ENCODE data around the gene ZNF507.
A peak's percentile ranks its signal among the peaks of the same experiment; 100 is the strongest.

ZNF507 gene

GRCh38 chr19:32339423-32339822 lies 6.0 kb upstream of the ZNF507 start:
- no peak for DNase-seq (ENCODE audit: low read depth in 4 of 4, low spot score in 1 of 4)

DNA sequence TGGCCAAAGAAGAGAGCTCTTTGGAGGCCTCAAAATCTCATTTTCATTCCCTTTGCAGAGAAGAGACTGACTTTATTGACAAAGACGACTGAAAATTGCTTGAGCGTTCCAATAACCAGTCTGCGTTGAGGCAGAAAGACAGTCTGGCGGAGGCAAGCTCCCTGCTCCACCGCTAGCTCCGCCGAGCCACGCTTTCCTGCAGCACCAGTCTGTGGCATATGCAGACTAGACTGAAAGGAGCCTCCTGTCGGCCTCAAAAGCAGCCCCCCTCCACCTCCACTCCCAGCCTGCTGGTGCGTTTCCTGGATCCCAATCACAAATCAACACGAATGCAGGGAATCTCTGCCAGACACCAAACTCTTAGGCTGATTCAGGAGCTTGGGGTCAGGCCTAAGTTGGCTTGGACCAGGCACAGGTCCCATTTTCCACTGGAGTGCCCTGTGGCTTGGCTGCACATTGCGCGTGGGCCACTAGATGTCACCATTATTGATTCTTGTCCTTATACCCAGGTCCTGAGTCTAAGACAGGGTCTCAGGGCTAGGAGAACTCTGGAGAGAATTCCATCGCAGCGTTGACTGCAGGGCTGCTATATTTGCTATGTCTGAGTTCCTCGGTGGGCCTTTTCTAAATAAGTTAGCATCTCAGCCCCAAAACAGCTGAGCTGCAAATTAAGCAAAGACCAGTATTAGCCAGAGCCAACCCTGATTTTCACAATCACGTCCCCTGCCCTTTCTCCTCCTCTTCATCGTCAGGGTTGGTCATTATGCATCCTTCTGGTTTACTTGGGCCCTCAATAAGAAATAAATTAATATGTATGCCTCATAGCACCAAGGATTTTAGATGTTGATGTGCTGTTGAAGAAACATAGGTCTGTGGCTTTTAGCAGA lies 5.2 kb upstream of the ZNF507 start:
- peak in 3 of 4 experiments; percentile 3 to 21 (median 12) for DNase-seq (ENCODE audit: low read depth in 4 of 4, low spot score in 1 of 4)

GRCh38 chr19:32342695-32343094 lies 2.7 kb upstream of the ZNF507 start:
- DNase-seq (ENCODE audit: low read depth in 4 of 4, low spot score in 1 of 4), result no peak

DNA sequence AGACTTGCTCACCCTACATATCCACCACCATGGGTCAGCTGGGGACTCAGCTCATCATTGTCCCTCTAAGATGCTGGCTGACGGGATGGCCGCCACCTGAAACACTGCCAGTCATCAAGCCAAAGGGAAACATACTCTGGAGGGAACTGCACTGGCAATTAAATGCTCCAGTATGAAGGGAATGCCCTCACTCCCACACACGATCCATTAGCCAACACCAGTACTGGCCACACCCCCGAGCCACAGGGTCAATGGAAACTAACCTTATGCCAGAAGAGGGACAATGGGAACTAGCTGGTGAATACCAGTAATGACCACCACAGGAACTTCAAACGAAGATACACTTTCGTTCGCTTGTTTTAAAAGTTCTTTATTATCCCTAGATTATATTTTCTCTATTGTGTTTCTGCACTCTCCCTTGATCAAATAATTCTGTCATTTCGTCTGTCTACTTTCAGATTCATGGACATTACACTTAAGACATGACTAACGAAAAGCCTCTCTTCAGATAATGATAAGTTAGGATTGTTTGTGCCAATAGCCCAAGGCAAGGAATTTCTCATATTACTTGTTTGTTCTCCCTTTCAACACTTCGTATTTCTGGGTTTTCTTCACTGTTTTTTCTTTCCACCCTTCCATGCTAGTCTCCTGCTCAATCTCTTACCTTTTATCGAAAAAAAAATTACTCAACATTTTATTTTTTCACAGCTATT lies 1.7 kb upstream of the ZNF507 start:
- no peak for DNase-seq (ENCODE audit: low read depth in 4 of 4, low spot score in 1 of 4)

GRCh38 chr19:32346901-32347300 lies 1.5 kb downstream of the ZNF507 start:
- DNase-seq (ENCODE audit: low read depth in 4 of 4, low spot score in 1 of 4), result no peak

DNA sequence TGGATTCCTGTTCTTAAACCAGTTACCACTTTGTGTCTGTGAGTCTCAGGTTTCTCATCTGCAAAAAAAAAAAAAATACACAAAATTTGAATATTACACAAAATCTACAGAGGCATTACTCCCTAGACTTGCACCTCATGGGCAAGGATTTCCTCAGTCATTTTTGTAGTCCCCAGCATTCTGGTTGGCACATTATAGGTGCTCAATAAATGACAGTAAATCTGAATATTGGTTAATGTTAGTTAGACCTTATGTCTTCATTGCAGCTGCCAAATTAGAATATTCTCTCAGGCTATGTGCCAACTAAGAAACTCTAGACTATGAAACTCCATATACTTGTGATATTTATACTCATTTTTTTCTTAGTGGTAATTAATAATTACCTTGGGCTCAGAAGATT lies 2.2 kb downstream of the ZNF507 start:
- DNase-seq (ENCODE audit: low read depth in 4 of 4, low spot score in 1 of 4), result no peak

GRCh38 chr19:32349051-32349450 lies 3.6 kb downstream of the ZNF507 start:
- no peak for DNase-seq (ENCODE audit: low read depth in 4 of 4, low spot score in 1 of 4)

GRCh38 chr19:32349724-32350470 lies 4.5 kb downstream of the ZNF507 start:
- DNase-seq (ENCODE audit: low read depth in 4 of 4, low spot score in 1 of 4), result no peak

GRCh38 chr19:32350471-32350865 lies 5.1 kb downstream of the ZNF507 start:
- DNase-seq (ENCODE audit: low read depth in 4 of 4, low spot score in 1 of 4), result no peak

DNA sequence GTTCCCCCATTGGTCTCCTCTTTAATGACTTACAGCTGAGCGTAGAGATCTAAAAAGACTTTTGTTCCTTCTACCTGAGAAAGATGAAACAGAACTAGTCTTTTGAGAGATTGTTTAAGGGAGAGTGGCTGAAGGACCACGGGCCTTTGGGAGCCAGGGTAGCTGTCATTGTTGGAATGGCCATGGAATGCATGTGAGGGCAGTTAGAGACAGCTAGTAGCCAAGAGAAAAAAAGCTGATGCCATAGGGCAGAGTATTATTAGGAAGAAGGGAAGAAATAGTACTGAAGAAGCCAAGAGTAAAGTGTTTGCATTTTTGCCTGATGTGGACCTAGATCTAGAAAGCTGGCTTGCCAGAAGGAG lies 5.6 kb downstream of the ZNF507 start:
- DNase-seq (ENCODE audit: low read depth in 4 of 4, low spot score in 1 of 4), result no peak

GRCh38 chr19:32352241-32352630 lies 6.8 kb downstream of the ZNF507 start:
- DNase-seq (ENCODE audit: low read depth in 4 of 4, low spot score in 1 of 4), result no peak

DNA sequence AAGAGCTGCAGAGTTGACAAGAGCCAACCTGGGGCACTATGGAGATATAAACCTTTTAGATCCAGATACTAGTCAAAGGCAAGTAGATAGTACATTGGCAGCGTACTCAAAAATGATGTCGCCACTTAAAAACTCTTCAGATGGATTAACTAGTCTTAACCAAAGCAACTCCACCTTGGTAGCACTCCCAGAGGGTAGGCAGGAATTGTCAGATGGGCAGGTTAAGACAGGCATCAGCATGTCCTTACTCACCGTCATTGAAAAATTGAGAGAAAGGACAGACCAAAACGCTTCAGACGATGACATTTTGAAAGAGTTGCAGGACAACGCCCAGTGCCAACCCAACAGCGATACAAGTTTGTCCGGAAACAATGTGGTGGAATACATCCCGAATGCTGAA lies 8.9 kb downstream of the ZNF507 start:
- DNase-seq (ENCODE audit: low read depth in 4 of 4, low spot score in 1 of 4), result no peak

DNA sequence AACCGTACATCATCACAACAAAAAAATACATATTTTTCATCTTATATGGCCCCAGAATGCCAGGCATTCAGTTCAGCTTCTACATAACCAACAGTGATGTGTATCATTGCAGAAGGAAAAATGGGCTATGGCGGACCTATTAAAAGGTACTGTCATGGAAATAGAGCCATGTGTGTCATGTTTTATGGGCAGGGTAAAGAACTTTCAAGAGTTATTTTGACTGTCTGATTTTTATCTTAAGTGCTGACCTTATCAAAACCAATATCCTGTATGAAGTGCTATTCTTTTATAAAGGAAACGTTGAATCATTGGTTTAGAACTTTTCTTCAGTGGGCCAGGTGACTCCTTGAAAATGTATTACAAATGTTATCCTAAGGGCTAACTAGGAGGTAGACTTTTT lies 9.9 kb downstream of the ZNF507 start:
- DNase-seq (ENCODE audit: low read depth in 4 of 4, low spot score in 1 of 4), result no peak

- DNase-seq (ENCODE audit: low read depth in 4 of 4, low spot score in 1 of 4), result no peak
Observed at GRCh38 chr19:32357720-32358119, 12.3 kb downstream of the ZNF507 start.

- no peak for DNase-seq (ENCODE audit: low read depth in 4 of 4, low spot score in 1 of 4)
Observed at GRCh38 chr19:32358321-32358720, 12.9 kb downstream of the ZNF507 start.

DNA sequence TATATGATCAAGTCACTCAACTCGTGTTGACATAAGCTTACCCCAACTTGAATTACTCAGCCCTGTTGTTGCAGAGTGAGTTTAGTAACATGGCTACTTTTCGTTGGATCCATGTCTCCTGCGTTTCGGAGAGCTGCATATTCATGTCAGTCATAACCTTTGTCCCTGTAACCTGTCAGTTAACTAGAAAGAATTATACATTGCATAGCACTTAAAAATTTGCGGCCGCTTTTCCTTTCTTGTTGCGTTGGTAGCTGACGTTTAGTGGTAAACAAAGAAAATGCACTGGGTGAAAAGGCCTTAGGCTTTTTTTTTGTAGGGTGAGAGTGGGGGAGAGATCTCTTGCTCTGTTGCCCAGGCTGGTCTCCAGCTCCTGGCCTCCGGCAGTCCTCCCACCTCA lies 14.2 kb downstream of the ZNF507 start:
- no peak for DNase-seq (ENCODE audit: low read depth in 4 of 4, low spot score in 1 of 4)

DNA sequence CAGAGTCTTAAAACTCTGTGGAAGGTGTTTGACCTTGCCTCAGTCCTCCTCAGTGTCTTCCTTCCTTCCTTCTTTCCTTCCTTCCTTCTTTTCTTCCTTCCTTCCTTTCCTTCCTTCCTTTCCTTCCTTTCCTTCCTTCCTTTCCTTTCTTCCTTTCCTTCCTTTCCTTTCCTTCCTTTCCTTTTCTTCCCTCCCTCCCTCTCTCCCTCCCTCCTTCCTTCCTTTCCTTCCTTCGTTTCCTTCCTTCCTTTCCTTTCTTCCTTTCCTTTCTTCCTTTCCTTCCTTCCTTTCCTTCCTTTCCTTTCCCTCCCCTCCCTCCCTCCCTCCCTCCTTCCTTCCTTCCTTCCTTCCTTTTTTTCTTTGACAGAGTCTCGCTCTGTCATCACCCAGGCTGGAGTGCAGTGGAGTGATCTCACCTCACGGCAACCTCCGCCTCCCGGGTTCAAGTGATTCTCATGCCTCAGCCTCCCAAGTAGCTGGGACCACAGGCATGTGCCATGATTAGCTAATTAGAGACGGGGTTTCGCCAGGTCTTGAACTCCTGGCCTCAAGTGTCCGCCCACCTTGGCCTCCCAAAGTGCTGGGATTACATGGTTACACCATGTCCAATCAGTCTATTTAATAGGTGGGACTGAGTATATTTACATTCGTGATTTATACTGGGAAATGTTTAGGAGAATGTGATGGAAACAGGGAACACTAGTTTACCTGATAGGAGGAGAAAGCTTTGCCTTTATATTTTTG lies 16.3 kb downstream of the ZNF507 start:
- DNase-seq (ENCODE audit: low read depth in 4 of 4, low spot score in 1 of 4), result no peak

- DNase-seq (ENCODE audit: low read depth in 4 of 4, low spot score in 1 of 4), result no peak
Observed at GRCh38 chr19:32362318-32362691, 16.9 kb downstream of the ZNF507 start.

- no peak for DNase-seq (ENCODE audit: low read depth in 4 of 4, low spot score in 1 of 4)
Observed at GRCh38 chr19:32363175-32363574, 17.8 kb downstream of the ZNF507 start.

DNA sequence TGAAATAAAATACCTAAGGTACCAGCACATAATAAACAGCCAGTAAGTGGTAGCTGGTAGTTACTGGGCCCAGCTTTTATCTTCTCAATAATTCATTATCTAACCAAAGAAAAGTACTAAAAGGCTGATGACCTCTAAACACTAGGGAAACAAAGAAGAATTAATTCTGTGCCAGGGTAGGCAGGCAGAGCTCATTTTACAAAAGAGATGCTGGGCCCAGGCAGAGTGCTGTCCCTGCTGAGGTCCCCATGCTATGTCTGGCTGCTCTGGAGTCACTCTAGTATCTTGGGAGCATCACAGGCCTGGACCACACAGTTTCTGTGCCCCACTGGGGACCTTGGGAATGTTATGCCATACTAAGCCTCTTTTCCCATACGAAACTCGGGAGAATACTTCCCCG lies 18.2 kb downstream of the ZNF507 start:
- DNase-seq (ENCODE audit: low read depth in 4 of 4, low spot score in 1 of 4), result no peak

DNA sequence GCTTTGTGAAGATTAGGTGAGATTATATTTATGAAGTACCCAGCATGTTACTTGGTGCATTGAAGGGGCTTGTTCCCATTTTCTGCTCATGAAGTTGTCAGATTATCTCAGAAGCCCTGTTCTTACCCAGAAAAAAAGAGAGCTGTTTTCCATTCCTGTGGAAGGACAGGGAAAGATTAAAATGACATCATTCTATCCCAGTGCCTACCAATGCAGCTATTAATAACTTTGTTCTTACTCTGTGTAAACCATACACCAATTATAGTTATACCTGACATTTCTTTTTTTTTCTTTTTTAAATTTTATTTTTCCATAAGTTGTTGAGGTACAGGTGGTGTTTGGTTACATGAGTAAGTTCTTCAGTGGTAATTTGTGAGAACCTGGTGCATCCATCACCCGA lies 18.6 kb downstream of the ZNF507 start:
- DNase-seq (ENCODE audit: low read depth in 4 of 4, low spot score in 1 of 4), result no peak

Data from stimulated activated CD4-positive, alpha-beta T cell treated with anti-CD3 and anti-CD28 coated beads, Interleukin-1b, Interleukin-23, amount 100 ng/mL, for 24 hours (primary cell).